Measurements from ENCODE around the gene CLEC2B.
A peak's percentile ranks its signal among the peaks of the same experiment; 100 is the strongest.

CLEC2B gene

GRCh38 chr12:9811621-9812020, 57.5 kb downstream of the CLEC2B start:
- FAIRE-seq (no peak), DNase-seq (ENCODE audit: extremely low spot score, insufficient read length, low read depth) (no peak)

GRCh38 chr12:9810671-9811070, 58.5 kb downstream of the CLEC2B start:
- FAIRE-seq, result peak; percentile 64
- DNase-seq (ENCODE audit: extremely low spot score, insufficient read length, low read depth), result no peak

- FAIRE-seq, result no peak
- DNase-seq (ENCODE audit: extremely low spot score, insufficient read length, low read depth), result no peak
Observed at GRCh38 chr12:9809866-9810265, 59.3 kb downstream of the CLEC2B start.

- FAIRE-seq (no peak), DNase-seq (ENCODE audit: extremely low spot score, insufficient read length, low read depth) (no peak)
Observed at GRCh38 chr12:9809338-9809737, 59.8 kb downstream of the CLEC2B start.

GRCh38 chr12:9808504-9808903, 60.6 kb downstream of the CLEC2B start:
- DNase-seq (ENCODE audit: extremely low spot score, insufficient read length, low read depth) (no peak), FAIRE-seq (no peak)

GRCh38 chr12:9806714-9807113, 62.4 kb downstream of the CLEC2B start:
- DNase-seq (ENCODE audit: extremely low spot score, insufficient read length, low read depth), result no peak

GRCh38 chr12:9805883-9806282, 63.3 kb downstream of the CLEC2B start:
- DNase-seq (ENCODE audit: extremely low spot score, insufficient read length, low read depth), result no peak
- no peak for FAIRE-seq

More at GRCh38 chr12:9806714-9807113, 62.4 kb downstream of the CLEC2B start:
- no peak for FAIRE-seq

Measured in GM18507 (cell line).